Fibroblast of lung (primary cell): ENCODE measurements around the gene HSPG2. TPM values are rescaled to one million over a fixed set of nuclear protein-coding genes. Genes with fewer than 3 reads are reported as not detected.

Experiments used
- DNase-seq, 2 donors: peaks; one replicate each; pipeline versions ENCODE4 v3.0.0 to v3.0.0-alpha.2; 2010; ENCODE audit warnings: low read depth in 2 of 2
- H2AFZ ChIP-seq: 2 replicates; pipeline ENCODE4 v1.5.1; 2012; ENCODE audit warnings: low read length, control low read depth, inconsistent platforms
- H3K27ac ChIP-seq: 2 replicates; pipeline ENCODE4 v1.5.1; 2011; ENCODE audit warnings: low read length, control low read depth; ENCODE audit not compliant: insufficient read depth
- H3K27me3 ChIP-seq: 2 replicates; pipeline ENCODE4 v1.5.1; 2011; ENCODE audit warnings: mild to moderate bottlenecking, low read length; ENCODE audit not compliant: control insufficient read depth, insufficient read depth
- H3K36me3 ChIP-seq: 2 replicates; pipeline ENCODE4 v1.5.1; 2011; ENCODE audit warnings: low read length; ENCODE audit not compliant: control insufficient read depth, insufficient read depth
- H3K4me1 ChIP-seq: 2 replicates; pipeline ENCODE4 v1.5.1; 2011; ENCODE audit warnings: low read length; ENCODE audit not compliant: control insufficient read depth, insufficient read depth; ENCODE audit errors: extremely low read depth
- H3K4me2 ChIP-seq: 2 replicates; pipeline ENCODE4 v1.5.1; 2011; ENCODE audit warnings: low read length, control low read depth; ENCODE audit not compliant: insufficient read depth; ENCODE audit errors: extremely low read depth
- H3K4me3 ChIP-seq, 4 experiments: fragments of 200-600 bp in 1 of 4; sonication (generic) in 1 of 4; replicated peaks in 1 of 4; 2 replicates each; pipeline ENCODE4 v1.5.1; 2011 to 2016; ENCODE audit warnings: low read length in 4 of 4, low read depth in 3 of 4, mild to moderate bottlenecking in 3 of 4, control low read depth in 2 of 4, inconsistent platforms in 1 of 4, mixed read lengths in 1 of 4; ENCODE audit not compliant: insufficient read depth in 1 of 4; ENCODE audit errors: control extremely low read depth in 1 of 4
- H3K79me2 ChIP-seq: 2 replicates; pipeline ENCODE4 v1.5.1; 2012; ENCODE audit warnings: mild to moderate bottlenecking, low read length, inconsistent platforms; ENCODE audit not compliant: control insufficient read depth, insufficient read depth
- H3K9ac ChIP-seq: 2 replicates; pipeline ENCODE4 v1.5.1; 2011; ENCODE audit warnings: mild to moderate bottlenecking, low read length, control low read depth; ENCODE audit not compliant: insufficient read depth
- H3K9me3 ChIP-seq: 2 replicates; pipeline ENCODE4 v1.5.1; 2012; ENCODE audit warnings: low read depth, low read length; ENCODE audit not compliant: control insufficient read depth, insufficient read depth
- H4K20me1 ChIP-seq: 2 replicates; pipeline ENCODE4 v1.5.1; 2011; ENCODE audit warnings: low read length; ENCODE audit not compliant: control insufficient read depth, insufficient read depth; ENCODE audit errors: extremely low read depth
- CTCF ChIP-seq, 2 donors: IDR thresholded peaks in 1 of 2; conservative IDR thresholded peaks in 1 of 2; 1 replicate in 1 of 2; 2 replicates in 1 of 2; pipeline ENCODE4 v1.5.1; 2011 to 2012; ENCODE audit warnings: low read length in 2 of 2, control low read depth in 1 of 2, inconsistent platforms in 1 of 2, low read depth in 1 of 2, mild to moderate bottlenecking in 1 of 2
- EZH2 ChIP-seq: IDR thresholded peaks from 2 replicates; pipeline ENCODE4 v1.5.1; 2012; ENCODE audit warnings: low read length, control low read depth, mild to moderate bottlenecking; ENCODE audit errors: missing control alignments
- polyA plus RNA-seq, 2 donors: library from polyadenylated mRNA; depleted of rRNA in 1 of 2; stranded (reverse) in 1 of 2; unstranded in 1 of 2; fragments of >200 nt; gene quantifications; 2 replicates each; pipeline ENCODE4 v1.2.1, GENCODE V29; 2011 to 2012; ENCODE audit warnings: missing spikeins in 1 of 2
- total RNA-seq: library from RNA; depleted of rRNA; stranded (reverse); fragments of >200 nt; gene quantifications from 2 replicates; pipeline ENCODE4 v1.2.1, GENCODE V29; 2014

The HSPG2 gene
- total and polyA plus RNA-seq, 2 donors (not counting 1 experiment from before 2014, with no cell fraction given), result 40.7 to 88.4 TPM

- no peak overlapping the region for H3K4me3 ChIP-seq
- peaks cover 8% of the 10 kb centered on the region for H3K4me1 ChIP-seq
- no peak overlapping the region for H3K27ac ChIP-seq
- H3K4me2 ChIP-seq, result no peak overlapping the region
- no peak for TF ChIP-seq EZH2
- TF ChIP-seq CTCF (conservative IDR thresholded peaks at IDR 0.05 in 1 of 2, IDR thresholded peaks at IDR 0.05 in 1 of 2; ENCODE audit: low read depth in 1 of 2, low read length in 2 of 2), result no peak
- H3K79me2 ChIP-seq, result no peaks in the 10 kb centered on the region
- no peaks in the 10 kb centered on the region for H3K27me3 ChIP-seq
- H2AFZ ChIP-seq, result no peak overlapping the region
- H3K9me3 ChIP-seq, result no peaks in the 10 kb centered on the region
- no peak overlapping the region for H3K9ac ChIP-seq
- no peak for DNase-seq
- no peaks in the 10 kb centered on the region for H4K20me1 ChIP-seq
- peaks cover 45% of the 10 kb centered on the region for H3K36me3 ChIP-seq
These were observed 82.9 kb downstream of the HSPG2 start for GRCh38 chr1:21854090-21854750.

- Histone ChIP-seq H2AFZ (no peak overlapping the region), H3K79me2 (no peaks in the 10 kb centered on the region), H3K27me3 (no peaks in the 10 kb centered on the region), H3K9ac (no peak overlapping the region), H3K4me3 (no peak overlapping the region), H3K36me3 (peaks cover 48% of the 10 kb centered on the region), H3K4me2 (no peak overlapping the region), H4K20me1 (no peaks in the 10 kb centered on the region), H3K27ac (no peak overlapping the region), H3K9me3 (no peaks in the 10 kb centered on the region), H3K4me1 (peaks cover 5% of the 10 kb centered on the region)
- DNase-seq, result no peak
- no peak for TF ChIP-seq EZH2
- TF ChIP-seq CTCF (conservative IDR thresholded peaks at IDR 0.05 in 1 of 2, IDR thresholded peaks at IDR 0.05 in 1 of 2; ENCODE audit: low read depth in 1 of 2, low read length in 2 of 2), result no peak
These were observed 84.0 kb downstream of the HSPG2 start for GRCh38 chr1:21853131-21853427.

- Histone ChIP-seq H3K36me3 (peaks cover 50% of the 10 kb centered on the region), H3K9me3 (no peaks in the 10 kb centered on the region), H3K9ac (no peak overlapping the region)
These were observed 84.6 kb downstream of the HSPG2 start for GRCh38 chr1:21852282-21853130.

More at GRCh38 chr1:21852282-21853130, 84.6 kb downstream of the HSPG2 start:
- Histone ChIP-seq H3K4me2 (no peak overlapping the region), H3K4me3 (no peak overlapping the region), H4K20me1 (no peaks in the 10 kb centered on the region), H3K27me3 (no peaks in the 10 kb centered on the region), H2AFZ (no peak overlapping the region), H3K27ac (no peak overlapping the region), H3K79me2 (no peaks in the 10 kb centered on the region), H3K4me1 (peaks cover under 1% of the 10 kb centered on the region)
- no peak for DNase-seq
- TF ChIP-seq CTCF (conservative IDR thresholded peaks at IDR 0.05 in 1 of 2, IDR thresholded peaks at IDR 0.05 in 1 of 2; ENCODE audit: low read depth in 1 of 2, low read length in 2 of 2) (no peak), EZH2 (no peak)
